ENCODE measurements around the gene FERMT3.

FERMT3 gene

DNA sequence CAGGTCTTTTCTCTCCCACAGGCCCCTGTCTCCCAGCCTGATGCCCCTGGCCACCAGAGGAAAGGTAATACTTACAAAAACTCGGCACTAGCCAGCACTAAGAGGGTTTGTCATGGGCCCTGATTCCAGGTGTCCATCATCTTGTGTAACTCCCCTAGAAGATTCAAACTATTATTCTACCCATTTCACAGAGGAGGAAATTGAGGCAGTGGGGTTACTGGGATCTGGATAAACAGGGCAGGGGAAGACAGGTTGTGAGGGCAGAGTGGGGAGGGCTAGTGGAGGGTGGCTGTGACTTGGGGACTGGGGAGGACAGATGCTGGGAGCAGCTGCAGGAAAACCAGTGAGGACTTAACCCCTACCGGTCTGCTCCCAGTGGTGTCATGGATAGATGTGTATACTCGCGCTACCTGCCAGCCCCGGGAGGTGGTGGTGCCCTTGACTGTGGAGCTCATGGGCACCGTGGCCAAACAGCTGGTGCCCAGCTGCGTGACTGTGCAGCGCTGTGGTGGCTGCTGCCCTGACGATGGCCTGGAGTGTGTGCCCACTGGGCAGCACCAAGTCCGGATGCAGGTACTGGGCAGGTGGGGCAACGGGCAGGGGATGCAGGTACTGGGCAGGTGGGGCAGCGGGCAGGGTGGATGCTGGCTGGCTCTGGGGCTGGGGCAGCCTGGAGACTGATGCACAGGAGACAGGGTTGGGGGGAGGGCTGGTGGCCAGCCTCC, 29.1 kb downstream of the FERMT3 start:
- Histone ChIP-seq H3K4me3 (ENCODE audit: insufficient read depth, low read depth, low read length) (peak overlapping the region; percentile 47), H3K27me3 (ENCODE audit: control insufficient read depth, insufficient read depth, low read length, poor library complexity, severe bottlenecking) (peaks cover 45% of the 10 kb centered on the region), H3K4me1 (ENCODE audit: control insufficient read depth, insufficient read depth, low read length) (peaks cover 10% of the 10 kb centered on the region), H3K9me3 (ENCODE audit: control insufficient read depth, low read length) (no peaks in the 10 kb centered on the region), H3K27ac (ENCODE audit: insufficient read depth, low read depth, low read length, poor library complexity, severe bottlenecking) (no peak overlapping the region), H3K36me3 (ENCODE audit: control insufficient read depth, insufficient read depth, low read length) (no peaks in the 10 kb centered on the region)
- 92 to 94% methylated on average over 12 of the region's 12 CpGs for WGBS, 2 experiments

DNA sequence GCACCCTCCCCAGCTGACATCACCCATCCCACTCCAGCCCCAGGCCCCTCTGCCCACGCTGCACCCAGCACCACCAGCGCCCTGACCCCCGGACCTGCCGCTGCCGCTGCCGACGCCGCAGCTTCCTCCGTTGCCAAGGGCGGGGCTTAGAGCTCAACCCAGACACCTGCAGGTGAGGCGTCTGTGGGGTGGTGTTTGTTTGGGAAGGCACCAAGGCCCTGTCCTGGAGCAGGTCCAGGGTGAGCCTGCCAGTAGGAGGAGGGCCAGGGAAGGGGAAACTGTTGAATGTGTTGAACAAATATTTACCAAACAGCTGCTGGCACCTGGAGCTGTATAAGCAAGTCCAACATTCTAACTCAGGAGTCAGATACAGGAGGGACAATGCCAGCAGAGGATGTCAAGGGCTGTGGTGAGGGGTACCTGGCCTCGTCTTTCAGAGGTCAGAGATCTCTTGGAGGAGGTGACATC, 31.0 kb downstream of the FERMT3 start:
- Histone ChIP-seq H3K9me3 (ENCODE audit: control insufficient read depth, low read length) (no peaks in the 10 kb centered on the region), H3K36me3 (ENCODE audit: control insufficient read depth, insufficient read depth, low read length) (no peaks in the 10 kb centered on the region), H3K27me3 (ENCODE audit: control insufficient read depth, insufficient read depth, low read length, poor library complexity, severe bottlenecking) (peaks cover 27% of the 10 kb centered on the region), H3K4me3 (ENCODE audit: insufficient read depth, low read depth, low read length) (no peak overlapping the region), H3K27ac (ENCODE audit: insufficient read depth, low read depth, low read length, poor library complexity, severe bottlenecking) (no peak overlapping the region), H3K4me1 (ENCODE audit: control insufficient read depth, insufficient read depth, low read length) (peaks cover 15% of the 10 kb centered on the region)
- 89% methylated on average over 12 of the region's 12 CpGs for WGBS, 2 experiments

DNA sequence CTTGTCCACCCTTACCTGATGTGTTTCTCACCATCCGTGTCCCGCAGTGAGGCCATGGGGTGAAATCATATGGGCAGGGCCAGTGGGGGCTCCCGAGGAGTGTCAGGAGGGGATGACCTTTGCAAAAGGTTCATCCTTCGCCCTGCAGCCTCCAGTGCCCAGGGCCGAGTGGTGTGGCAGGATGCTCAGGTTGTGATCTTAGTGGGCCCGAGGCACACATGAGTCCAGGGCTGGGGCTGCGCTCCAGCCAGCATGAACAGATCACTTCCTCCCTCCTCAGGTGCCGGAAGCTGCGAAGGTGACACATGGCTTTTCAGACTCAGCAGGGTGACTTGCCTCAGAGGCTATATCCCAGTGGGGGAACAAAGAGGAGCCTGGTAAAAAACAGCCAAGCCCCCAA, 31.6 kb downstream of the FERMT3 start:
- no peak overlapping the region for H3K27ac ChIP-seq (ENCODE audit: insufficient read depth, low read depth, low read length, poor library complexity, severe bottlenecking)
- no peaks in the 10 kb centered on the region for H3K36me3 ChIP-seq (ENCODE audit: control insufficient read depth, insufficient read depth, low read length)
- WGBS, 2 experiments, result 91 to 92% methylated on average over 9 of the region's 9 CpGs
- no peaks in the 10 kb centered on the region for H3K9me3 ChIP-seq (ENCODE audit: control insufficient read depth, low read length)
- H3K4me1 ChIP-seq (ENCODE audit: control insufficient read depth, insufficient read depth, low read length), result peaks cover 15% of the 10 kb centered on the region
- H3K27me3 ChIP-seq (ENCODE audit: control insufficient read depth, insufficient read depth, low read length, poor library complexity, severe bottlenecking), result peaks cover 22% of the 10 kb centered on the region
- H3K4me3 ChIP-seq (ENCODE audit: insufficient read depth, low read depth, low read length), result no peak overlapping the region

DNA sequence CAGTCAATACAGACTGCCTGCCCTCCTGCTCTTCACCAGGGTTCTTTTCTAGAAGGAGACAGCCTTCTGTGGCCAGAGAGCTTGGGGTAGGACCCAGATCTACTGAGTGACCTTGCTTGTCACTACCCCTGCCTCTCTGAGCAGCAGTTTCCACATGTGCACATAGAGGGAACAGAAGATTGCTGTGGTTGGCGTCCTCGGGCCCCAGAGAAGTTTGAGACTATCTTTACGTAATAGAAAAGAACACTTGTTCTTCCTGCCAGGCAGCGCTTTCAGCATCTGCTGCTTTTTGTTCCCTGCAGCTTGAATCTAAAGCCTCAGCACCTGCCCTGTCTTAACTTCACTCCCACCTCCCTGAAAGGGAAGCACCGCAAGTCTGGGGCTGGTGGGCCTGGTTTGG, 32.5 kb downstream of the FERMT3 start:
- peaks cover 5% of the 10 kb centered on the region for H3K36me3 ChIP-seq (ENCODE audit: control insufficient read depth, insufficient read depth, low read length)
- peaks cover 13% of the 10 kb centered on the region for H3K27me3 ChIP-seq (ENCODE audit: control insufficient read depth, insufficient read depth, low read length, poor library complexity, severe bottlenecking)
- H3K4me1 ChIP-seq (ENCODE audit: control insufficient read depth, insufficient read depth, low read length), result peaks cover 10% of the 10 kb centered on the region
- no peak overlapping the region for H3K27ac ChIP-seq (ENCODE audit: insufficient read depth, low read depth, low read length, poor library complexity, severe bottlenecking)
- no peaks in the 10 kb centered on the region for H3K9me3 ChIP-seq (ENCODE audit: control insufficient read depth, low read length)
- H3K4me3 ChIP-seq (ENCODE audit: insufficient read depth, low read depth, low read length), result no peak overlapping the region
- 94 to 95% methylated on average over 5 of the region's 5 CpGs for WGBS, 2 experiments

DNA sequence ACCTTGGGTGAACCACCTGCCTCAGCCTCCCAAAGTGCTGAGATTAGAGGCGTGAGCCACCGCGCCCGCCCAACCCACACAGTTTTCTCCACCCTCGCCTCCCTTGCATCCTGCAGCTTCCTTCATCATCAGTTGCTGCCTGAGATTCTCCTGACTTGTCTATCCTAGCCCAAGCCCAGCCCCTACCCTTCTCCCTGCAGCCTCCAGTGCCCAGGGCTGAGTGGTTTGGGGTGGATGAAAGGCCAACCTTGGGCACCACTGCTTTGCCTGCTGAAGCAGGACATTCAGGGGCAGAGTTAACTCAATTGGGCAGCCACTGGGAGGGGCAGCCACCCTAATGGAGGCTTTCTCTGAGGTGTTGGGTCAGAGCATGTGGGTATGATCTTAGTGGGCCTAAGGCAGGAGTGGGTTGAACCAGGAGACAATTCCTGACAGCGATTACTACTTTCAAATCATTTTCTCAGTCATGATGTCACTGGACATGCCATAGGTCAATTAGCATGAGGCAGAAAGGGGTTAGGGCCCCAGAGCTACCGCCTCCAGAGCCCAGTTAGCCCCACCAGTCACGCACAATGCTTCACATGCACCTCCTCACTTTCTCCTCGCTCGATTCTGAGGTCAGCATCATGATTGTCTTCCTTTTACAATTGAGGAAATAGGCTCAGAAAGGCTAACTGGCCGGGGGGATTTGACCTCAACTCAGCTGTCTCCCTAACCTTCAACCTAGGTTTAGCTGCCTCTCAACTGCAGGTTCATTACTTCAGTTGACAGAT, 33.3 kb downstream of the FERMT3 start:
- Histone ChIP-seq H3K4me1 (ENCODE audit: control insufficient read depth, insufficient read depth, low read length) (peaks cover 11% of the 10 kb centered on the region), H3K27ac (ENCODE audit: insufficient read depth, low read depth, low read length, poor library complexity, severe bottlenecking) (no peak overlapping the region), H3K4me3 (ENCODE audit: insufficient read depth, low read depth, low read length) (peak overlapping the region; percentile 88), H3K27me3 (ENCODE audit: control insufficient read depth, insufficient read depth, low read length, poor library complexity, severe bottlenecking) (peaks cover 8% of the 10 kb centered on the region), H3K9me3 (ENCODE audit: control insufficient read depth, low read length) (no peaks in the 10 kb centered on the region), H3K36me3 (ENCODE audit: control insufficient read depth, insufficient read depth, low read length) (peaks cover 5% of the 10 kb centered on the region)
- WGBS, 2 experiments, result 91% methylated on average over 11 of the region's 11 CpGs

DNA sequence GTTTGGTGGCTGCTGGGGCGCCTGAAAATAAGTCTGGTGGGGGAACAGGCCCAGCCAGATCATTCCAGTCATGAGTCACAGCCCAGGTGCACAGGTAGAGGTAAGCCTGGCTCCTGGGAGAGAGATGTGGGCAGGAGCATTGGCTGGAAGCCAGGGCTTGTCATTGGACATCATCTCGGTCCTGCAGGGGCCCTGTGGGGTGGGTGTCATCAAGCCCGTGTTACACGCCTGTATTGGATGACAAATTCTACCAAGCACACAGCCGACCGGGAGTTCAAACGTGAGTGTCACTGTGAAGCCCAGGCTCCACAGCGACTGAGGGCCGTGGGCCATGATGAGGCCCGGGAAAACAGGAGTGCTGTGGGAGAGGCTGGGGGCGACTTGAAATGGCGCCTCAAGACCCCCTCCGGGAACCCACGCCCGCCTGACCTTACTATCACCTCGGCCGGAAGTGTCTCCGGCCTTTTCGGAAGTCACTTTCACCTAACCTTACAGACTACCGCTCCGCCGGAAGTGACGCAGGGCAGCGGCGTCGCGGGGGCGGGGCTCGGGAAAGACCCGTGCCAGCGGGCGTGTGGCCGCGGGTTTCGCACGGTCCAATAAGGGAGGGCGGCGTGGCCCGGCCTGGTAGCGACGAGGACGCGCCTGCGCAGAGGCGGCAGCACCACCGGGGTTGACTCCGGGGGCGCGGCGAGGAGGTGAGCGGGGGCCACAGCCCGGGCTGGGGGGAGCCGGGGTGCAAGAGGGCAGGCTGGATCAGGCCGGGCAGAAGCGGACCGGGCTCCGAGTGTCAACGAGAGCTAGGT, 34.1 kb downstream of the FERMT3 start, which contains the start of gene FKBP2:
Gene FKBP2, plus strand, starts transcription at position 661 of the 806 bp plus-strand sequence. CDS start 1,293 bp downstream, outside the sequence.
- Histone ChIP-seq H3K27ac (ENCODE audit: insufficient read depth, low read depth, low read length, poor library complexity, severe bottlenecking) (peak within 1 kb of the TSS; percentile 90), H3K4me3 (ENCODE audit: insufficient read depth, low read depth, low read length) (peak within 1 kb of the TSS; percentile 88), H3K9me3 (ENCODE audit: control insufficient read depth, low read length) (no peaks in the 10 kb centered on the region), H3K4me1 (ENCODE audit: control insufficient read depth, insufficient read depth, low read length) (peaks cover 18% of the 10 kb centered on the region), H3K36me3 (ENCODE audit: control insufficient read depth, insufficient read depth, low read length) (peaks cover 5% of the 10 kb centered on the region), H3K27me3 (ENCODE audit: control insufficient read depth, insufficient read depth, low read length, poor library complexity, severe bottlenecking) (peaks cover under 1% of the 10 kb centered on the region)
- 3 to 4% methylated on average over 58 of the region's 58 CpGs for WGBS, 2 experiments

DNA sequence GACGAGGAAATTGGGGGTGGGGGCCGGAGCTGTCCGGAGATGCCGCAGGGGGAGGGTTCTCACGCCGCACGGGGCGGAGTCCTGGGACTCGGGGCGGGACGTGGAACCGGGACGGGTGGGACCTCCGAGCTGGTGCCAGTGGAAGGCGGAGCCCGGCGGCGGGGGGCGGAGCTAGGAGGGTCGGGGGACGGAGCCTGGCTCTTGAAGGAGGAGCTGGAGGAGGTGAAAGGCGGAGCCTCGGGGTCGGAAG, 34.6 kb downstream of the FERMT3 start:
- Histone ChIP-seq H3K4me1 (ENCODE audit: control insufficient read depth, insufficient read depth, low read length) (peaks cover 22% of the 10 kb centered on the region), H3K27ac (ENCODE audit: insufficient read depth, low read depth, low read length, poor library complexity, severe bottlenecking) (peak overlapping the region; percentile 90), H3K4me3 (ENCODE audit: insufficient read depth, low read depth, low read length) (peak overlapping the region; percentile 88), H3K9me3 (ENCODE audit: control insufficient read depth, low read length) (no peaks in the 10 kb centered on the region), H3K36me3 (ENCODE audit: control insufficient read depth, insufficient read depth, low read length) (peaks cover 5% of the 10 kb centered on the region), H3K27me3 (ENCODE audit: control insufficient read depth, insufficient read depth, low read length, poor library complexity, severe bottlenecking) (no peaks in the 10 kb centered on the region)
- 1% methylated on average over 24 of the region's 24 CpGs for WGBS, 2 experiments

DNA sequence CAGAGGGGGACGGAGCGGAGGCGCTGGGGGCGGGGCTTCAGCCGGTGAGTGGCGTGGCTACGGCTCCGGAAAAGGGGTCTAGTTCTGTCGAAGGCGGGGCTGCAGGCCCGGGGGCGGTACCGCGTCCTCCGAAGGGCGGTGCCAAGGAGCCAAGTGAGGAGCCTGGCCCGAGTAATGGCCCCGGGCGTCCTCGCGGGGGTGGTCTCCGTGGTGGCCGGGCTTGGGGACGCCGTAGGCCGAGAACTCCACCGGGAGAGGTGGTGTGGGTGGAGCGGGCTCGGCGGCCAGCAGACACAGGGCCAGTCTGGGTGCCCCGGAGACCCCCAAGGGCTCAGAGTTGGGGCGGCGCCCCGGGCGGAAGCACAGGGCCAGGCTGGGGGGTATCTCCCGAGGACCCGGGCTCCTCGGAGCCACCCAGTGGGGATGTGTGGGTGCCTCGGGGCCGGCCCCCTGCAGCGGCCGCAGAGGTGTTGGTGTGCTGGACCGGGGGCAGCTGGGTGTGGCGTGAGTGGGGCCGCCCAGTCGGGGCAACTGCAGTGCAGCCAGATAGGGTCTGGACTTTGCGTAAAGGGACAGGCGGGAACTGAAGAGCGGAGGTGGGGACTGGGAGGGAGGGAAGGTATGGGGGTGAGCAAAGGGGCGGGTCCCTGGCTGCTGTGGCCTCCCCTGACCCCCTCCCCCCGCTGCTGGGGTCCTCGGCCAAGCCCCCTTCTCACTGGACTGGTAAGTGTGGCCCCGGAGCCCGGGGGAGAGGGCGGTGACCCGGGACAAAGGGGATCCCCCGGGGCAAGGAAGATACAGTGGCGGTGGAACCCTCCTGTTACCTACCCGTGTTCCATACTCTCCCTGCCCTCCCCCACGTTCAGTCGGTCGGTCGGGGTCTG, 35.2 kb downstream of the FERMT3 start:
- peaks cover 5% of the 10 kb centered on the region for H3K36me3 ChIP-seq (ENCODE audit: control insufficient read depth, insufficient read depth, low read length)
- no peaks in the 10 kb centered on the region for H3K9me3 ChIP-seq (ENCODE audit: control insufficient read depth, low read length)
- peak overlapping the region; percentile 88 for H3K4me3 ChIP-seq (ENCODE audit: insufficient read depth, low read depth, low read length)
- WGBS, 2 experiments, result 1% methylated on average over 63 of the region's 63 CpGs
- no peaks in the 10 kb centered on the region for H3K27me3 ChIP-seq (ENCODE audit: control insufficient read depth, insufficient read depth, low read length, poor library complexity, severe bottlenecking)
- peak overlapping the region; percentile 66 for H3K27ac ChIP-seq (ENCODE audit: insufficient read depth, low read depth, low read length, poor library complexity, severe bottlenecking)
- H3K4me1 ChIP-seq (ENCODE audit: control insufficient read depth, insufficient read depth, low read length), result peaks cover 22% of the 10 kb centered on the region

DNA sequence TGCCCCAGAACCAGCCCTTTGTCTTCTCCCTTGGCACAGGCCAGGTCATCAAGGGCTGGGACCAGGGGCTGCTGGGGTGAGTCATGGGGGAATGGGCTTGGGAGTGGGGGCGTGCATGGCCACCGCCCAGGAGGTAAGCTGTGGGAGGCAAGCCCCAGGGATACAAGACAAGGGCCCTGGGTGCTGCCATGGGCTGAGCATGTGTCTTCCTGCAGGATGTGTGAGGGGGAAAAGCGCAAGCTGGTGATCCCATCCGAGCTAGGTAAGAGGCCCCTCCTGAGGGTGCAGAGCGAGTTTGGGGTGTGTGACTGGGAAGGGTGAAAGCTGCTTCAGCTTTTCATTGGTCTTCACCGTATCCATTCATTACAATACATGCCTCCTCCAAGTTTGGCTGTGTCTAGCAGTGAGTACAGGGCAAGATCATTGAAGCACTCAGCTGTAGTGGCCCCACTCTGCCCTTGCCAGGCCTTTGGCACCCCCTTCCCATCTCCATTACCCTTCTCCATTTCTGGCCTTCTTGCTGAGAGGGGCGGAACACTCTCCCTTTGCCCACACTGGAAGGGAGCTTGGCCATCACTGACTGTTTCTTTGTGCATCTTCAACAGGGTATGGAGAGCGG, 36.8 kb downstream of the FERMT3 start:
- peaks cover 5% of the 10 kb centered on the region for H3K36me3 ChIP-seq (ENCODE audit: control insufficient read depth, insufficient read depth, low read length)
- H3K9me3 ChIP-seq (ENCODE audit: control insufficient read depth, low read length), result no peaks in the 10 kb centered on the region
- H3K27me3 ChIP-seq (ENCODE audit: control insufficient read depth, insufficient read depth, low read length, poor library complexity, severe bottlenecking), result peaks cover 7% of the 10 kb centered on the region
- peaks cover 28% of the 10 kb centered on the region for H3K4me1 ChIP-seq (ENCODE audit: control insufficient read depth, insufficient read depth, low read length)
- 91 to 93% methylated on average over 8 of the region's 8 CpGs for WGBS, 2 experiments
- no peak overlapping the region for H3K4me3 ChIP-seq (ENCODE audit: insufficient read depth, low read depth, low read length)
- H3K27ac ChIP-seq (ENCODE audit: insufficient read depth, low read depth, low read length, poor library complexity, severe bottlenecking), result no peak overlapping the region
